Calu3 (cell line): ENCODE data around the gene IL17REL. TPM values are rescaled to one million over a fixed set of nuclear protein-coding genes. Genes with fewer than 3 reads are reported as not detected.

Experiments
- BruUV-seq: library from RNA; stranded (reverse); fragments of 400-500 nt; replicated peaks from 2 replicates; lab custom pipeline; 2021; lab: Mats Ljungman, UMichigan
- CTCF ChIA-PET: fragments of 300-600 bp; sonication (Branson Sonifier 250); formaldehyde crosslinking; loops from one replicate; lab custom pipeline; 2022; ENCODE audit warnings: antibody characterized with exemption; lab: Charles Lee
- DNase-seq: peaks from one replicate; pipeline ENCODE4 v3.0.0; 2022
- H3K27ac Mint-ChIP-seq: one replicate; pipeline ENCODE4 v1.8.0; 2022; ENCODE audit warnings: mixed read lengths; ENCODE audit not compliant: unreplicated experiment
- H3K27me3 Mint-ChIP-seq: one replicate; pipeline ENCODE4 v1.8.0; 2022; ENCODE audit warnings: mixed read lengths; ENCODE audit not compliant: unreplicated experiment
- H3K36me3 Mint-ChIP-seq: one replicate; pipeline ENCODE4 v1.8.0; 2022; ENCODE audit warnings: mild to moderate bottlenecking, moderate library complexity, mixed read lengths; ENCODE audit not compliant: insufficient read depth, unreplicated experiment
- H3K4me1 Mint-ChIP-seq: one replicate; pipeline ENCODE4 v1.8.0; 2022; ENCODE audit warnings: mild to moderate bottlenecking, low read depth, mixed read lengths; ENCODE audit not compliant: unreplicated experiment
- H3K4me3 Mint-ChIP-seq: one replicate; pipeline ENCODE4 v1.8.0; 2022; ENCODE audit warnings: mild to moderate bottlenecking, low read depth, moderate library complexity, mixed read lengths; ENCODE audit not compliant: unreplicated experiment
- H3K9me3 Mint-ChIP-seq: one replicate; pipeline ENCODE4 v1.8.0; 2022; ENCODE audit warnings: low read depth, mixed read lengths; ENCODE audit not compliant: unreplicated experiment
- intact Hi-C: fragments of 100-400 bp; cut with micrococcal nuclease; formaldehyde crosslinking; loops from one replicate; pipeline ENCODE4 v1.10.0; 2022; ENCODE audit not compliant: unreplicated experiment
- total RNA-seq: library from RNA; stranded (reverse); gene quantifications from 2 replicates; pipeline ENCODE4 v1.2.3, GENCODE V29; 2022
- TF ChIP-seq, protein P1 (sequence below): fragments of 200-600 bp; IDR thresholded peaks from one replicate; pipeline ENCODE4 v1.8.0; 2022; ENCODE audit warnings: antibody characterized with exemption; ENCODE audit not compliant: unreplicated experiment

IL17REL gene
- total RNA-seq, 1 experiment from 2014 or later, result not detected

DNA sequence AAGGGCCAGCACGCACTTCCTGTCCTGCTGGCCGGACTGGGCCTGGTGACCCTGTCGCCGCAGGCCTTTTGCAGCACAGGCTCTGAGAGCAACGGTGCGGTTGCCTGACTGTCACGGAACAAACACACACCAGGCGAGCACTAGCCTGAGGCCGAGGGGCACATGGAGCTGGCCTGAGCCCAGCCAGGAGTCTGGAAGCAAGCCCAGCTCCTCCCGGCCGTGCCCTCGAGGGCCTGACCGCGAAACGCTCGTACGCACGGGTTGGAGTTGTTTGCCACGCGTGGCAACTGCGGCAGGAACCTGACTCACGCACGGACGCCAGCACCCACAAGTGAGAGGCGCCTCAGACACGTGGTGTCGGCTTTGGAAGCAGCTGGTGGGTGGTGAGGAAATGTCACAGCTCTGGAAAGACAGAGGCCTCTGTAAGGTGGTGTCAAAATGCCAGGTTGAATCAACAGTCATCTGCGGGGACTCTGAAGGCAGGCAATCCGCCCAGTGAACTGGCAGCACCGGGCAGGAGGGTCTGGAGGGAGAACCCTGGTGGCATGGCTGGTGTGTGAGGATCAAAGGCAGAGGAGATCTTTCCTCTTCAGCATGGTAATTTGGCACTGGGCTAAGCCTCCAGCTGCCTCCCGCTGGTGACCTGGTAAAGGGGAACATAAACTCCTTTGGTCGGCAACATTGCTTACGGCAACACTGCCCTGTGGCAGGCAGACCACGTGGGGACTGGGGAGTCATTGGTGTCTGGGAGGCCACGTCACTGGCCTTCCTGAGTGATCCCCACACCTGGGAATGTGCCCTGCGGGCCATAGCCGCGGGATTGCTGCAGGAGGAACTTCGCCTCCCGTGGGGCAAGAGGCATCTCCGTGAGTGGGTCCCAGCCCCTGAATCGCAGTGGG is 15.3 kb upstream of the IL17REL start:
- Mint-ChIP-seq H3K36me3 (peaks cover 18% of the 10 kb centered on the region), H3K27me3 (peaks cover 24% of the 10 kb centered on the region), H3K4me1 (peaks cover 20% of the 10 kb centered on the region), H3K27ac (no peak overlapping the region), H3K9me3 (no peaks in the 10 kb centered on the region), H3K4me3 (no peak overlapping the region)
- TF ChIP-seq, protein P1, sequence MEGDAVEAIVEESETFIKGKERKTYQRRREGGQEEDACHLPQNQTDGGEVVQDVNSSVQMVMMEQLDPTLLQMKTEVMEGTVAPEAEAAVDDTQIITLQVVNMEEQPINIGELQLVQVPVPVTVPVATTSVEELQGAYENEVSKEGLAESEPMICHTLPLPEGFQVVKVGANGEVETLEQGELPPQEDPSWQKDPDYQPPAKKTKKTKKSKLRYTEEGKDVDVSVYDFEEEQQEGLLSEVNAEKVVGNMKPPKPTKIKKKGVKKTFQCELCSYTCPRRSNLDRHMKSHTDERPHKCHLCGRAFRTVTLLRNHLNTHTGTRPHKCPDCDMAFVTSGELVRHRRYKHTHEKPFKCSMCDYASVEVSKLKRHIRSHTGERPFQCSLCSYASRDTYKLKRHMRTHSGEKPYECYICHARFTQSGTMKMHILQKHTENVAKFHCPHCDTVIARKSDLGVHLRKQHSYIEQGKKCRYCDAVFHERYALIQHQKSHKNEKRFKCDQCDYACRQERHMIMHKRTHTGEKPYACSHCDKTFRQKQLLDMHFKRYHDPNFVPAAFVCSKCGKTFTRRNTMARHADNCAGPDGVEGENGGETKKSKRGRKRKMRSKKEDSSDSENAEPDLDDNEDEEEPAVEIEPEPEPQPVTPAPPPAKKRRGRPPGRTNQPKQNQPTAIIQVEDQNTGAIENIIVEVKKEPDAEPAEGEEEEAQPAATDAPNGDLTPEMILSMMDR, result no peak
- no TSS peak for BruUV-seq
- intact Hi-C loops, result loop anchor here (5.0 to 10.0 kb wide), 2 partner anchors 36 to 53 kb away; no protein-coding TSS in a partner anchor
- CTCF ChIA-PET, result interaction anchor here (0.7 to 1.7 kb wide), 5 partner anchors 14 to 97 kb away, joined by 3 to 11 read pairs (median 5); no protein-coding TSS in a partner anchor
- DNase-seq, result peak; percentile 44

DNA sequence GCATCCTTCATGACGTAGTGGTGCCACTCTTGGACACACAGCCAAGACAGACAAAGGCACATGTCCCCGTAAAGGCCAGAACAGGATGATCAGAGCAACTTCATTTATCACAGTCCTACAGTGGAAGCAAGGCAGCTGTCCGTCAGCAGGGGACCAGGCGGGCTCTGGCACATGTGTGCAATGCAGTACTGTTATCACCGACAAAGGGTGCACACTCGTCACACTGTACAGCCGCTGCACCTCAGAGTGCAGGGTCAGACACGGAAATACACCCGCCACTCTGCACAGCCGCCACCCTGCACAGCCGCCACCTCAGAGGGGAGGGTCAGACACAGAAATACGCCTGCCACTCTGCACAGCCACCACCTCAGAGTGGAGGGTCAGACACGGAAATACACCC is 13.4 kb upstream of the IL17REL start:
- Mint-ChIP-seq H3K4me3 (no peak overlapping the region), H3K27ac (no peak overlapping the region), H3K36me3 (peaks cover 15% of the 10 kb centered on the region), H3K9me3 (no peaks in the 10 kb centered on the region), H3K4me1 (peaks cover 20% of the 10 kb centered on the region), H3K27me3 (peaks cover 11% of the 10 kb centered on the region)
- intact Hi-C loops, result loop anchor here (5.0 to 10.0 kb wide), 2 partner anchors 34 to 51 kb away; no protein-coding TSS in a partner anchor
- TF ChIP-seq, protein P1, result no peak
- no peak for DNase-seq
- CTCF ChIA-PET, result no interaction called here
- BruUV-seq, result no TSS peak

DNA sequence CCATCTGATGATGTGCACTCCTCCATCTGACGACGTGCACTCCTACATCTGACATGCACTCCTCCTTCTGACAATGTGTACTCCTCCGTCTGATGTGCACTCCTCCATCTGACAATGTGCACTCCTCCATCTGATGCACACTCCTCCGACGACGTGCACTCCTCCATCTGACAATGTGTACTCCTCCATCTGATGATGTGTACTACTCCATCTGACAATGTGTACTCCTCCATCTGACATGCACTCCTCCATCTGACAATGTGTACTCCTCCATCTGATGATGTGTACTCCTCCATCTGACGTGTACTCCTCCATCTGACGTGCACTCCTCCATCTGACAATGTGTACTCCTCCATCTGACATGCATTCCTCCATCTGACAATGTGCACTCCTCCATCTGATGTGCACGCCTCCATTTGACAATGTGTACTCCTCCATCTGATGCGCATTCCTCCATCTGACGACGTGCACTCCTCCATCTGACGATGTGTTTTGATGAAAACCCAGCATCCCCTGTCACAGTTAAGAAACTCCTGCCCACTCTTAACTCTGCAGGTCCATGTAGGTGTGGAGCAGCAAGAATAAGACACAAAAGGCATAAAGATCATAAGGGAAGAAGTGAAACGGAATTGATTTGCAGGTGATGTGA is 9.7 kb upstream of the IL17REL start:
- CTCF ChIA-PET, result no interaction called here
- Mint-ChIP-seq H3K27me3 (peaks cover 11% of the 10 kb centered on the region), H3K36me3 (peaks cover 2% of the 10 kb centered on the region), H3K27ac (no peak overlapping the region), H3K9me3 (no peaks in the 10 kb centered on the region), H3K4me1 (peaks cover 5% of the 10 kb centered on the region), H3K4me3 (no peak overlapping the region)
- TF ChIP-seq, protein P1, result no peak
- intact Hi-C loops, result loop anchor here (10.0 kb wide), 1 partner anchor 47 kb away; no protein-coding TSS in a partner anchor
- no TSS peak for BruUV-seq
- DNase-seq, result no peak

DNA sequence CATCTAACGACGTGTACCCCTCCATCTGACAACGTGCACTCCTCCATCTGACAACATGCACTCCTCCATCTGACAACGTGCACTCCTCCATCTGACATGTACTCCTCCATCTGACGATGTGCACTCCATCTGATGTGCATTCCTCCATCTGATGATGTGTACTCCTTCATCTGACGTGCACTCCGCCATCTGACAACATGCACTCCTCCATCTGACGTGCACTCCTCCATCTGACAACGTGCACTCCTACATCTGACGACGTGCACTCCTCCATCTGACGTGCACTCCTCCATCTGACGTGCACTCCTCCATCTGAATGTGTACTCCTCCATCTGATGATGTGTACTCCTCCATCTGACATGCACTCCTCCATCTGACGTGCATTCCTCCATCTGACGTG is 8.0 kb upstream of the IL17REL start:
- Mint-ChIP-seq H3K36me3 (peaks cover 10% of the 10 kb centered on the region), H3K4me1 (peaks cover 7% of the 10 kb centered on the region), H3K4me3 (no peak overlapping the region), H3K27ac (no peak overlapping the region), H3K9me3 (no peaks in the 10 kb centered on the region), H3K27me3 (peaks cover 11% of the 10 kb centered on the region)
- no peak for DNase-seq
- intact Hi-C loops, result loop anchor here (10.0 kb wide), 1 partner anchor 46 kb away; no protein-coding TSS in a partner anchor
- CTCF ChIA-PET, result no interaction called here
- TF ChIP-seq, protein P1, result no peak
- BruUV-seq, result no TSS peak
